A549 (cell line): ENCODE results near the gene COA7.

Source experiments
- CEBPB ChIP-seq, 2 experiments: fragments of >200 bp in 1 of 2; sonication (Bioruptor Twin) in 1 of 2; formaldehyde crosslinking in 1 of 2; IDR thresholded peaks; 2 replicates each; pipeline ENCODE4 v1.6.1; 2012 to 2016
- CTCF ChIP-seq: fragments of >200 bp; sonication (Bioruptor Twin); formaldehyde crosslinking; IDR thresholded peaks from 3 replicates; pipeline ENCODE4 v1.5.1; 2016
- ELK1 ChIP-seq: fragments of 150-350 bp; IDR thresholded peaks from 2 replicates; pipeline ENCODE4 v1.6.1; 2014; ENCODE audit warnings: low read depth, mild to moderate bottlenecking, low read length
- HEYL ChIP-seq: fragments of 250-450 bp; sonication (Bioruptor Pico); IDR thresholded peaks from 2 replicates; pipeline ENCODE4 v1.8.0; 2021; ENCODE audit warnings: mild to moderate bottlenecking, moderate library complexity
- POLR2A ChIP-seq: IDR thresholded peaks from 2 replicates; pipeline ENCODE4 v1.6.1; 2012; ENCODE audit warnings: mild to moderate bottlenecking, low read length
- RAD21 ChIP-seq, 2 experiments: fragments of >200 bp in 1 of 2; sonication (Bioruptor Twin) in 1 of 2; formaldehyde crosslinking in 1 of 2; IDR thresholded peaks in 1 of 2; conservative IDR thresholded peaks in 1 of 2; 2 replicates in 1 of 2; 3 replicates in 1 of 2; pipeline ENCODE4 v1.6.1; 2012 to 2018; ENCODE audit warnings: inconsistent platforms in 1 of 2
- RCOR1 ChIP-seq: fragments of 150-350 bp; IDR thresholded peaks from 2 replicates; pipeline ENCODE4 v1.6.1; 2014; ENCODE audit warnings: antibody characterized with exemption, low read length, low read depth
- TF ChIP-seq, protein P1 (sequence below): fragments of >200 bp; sonication (Bioruptor Twin); formaldehyde crosslinking; IDR thresholded peaks from 3 replicates; pipeline ENCODE4 v1.6.1; 2016

DNA sequence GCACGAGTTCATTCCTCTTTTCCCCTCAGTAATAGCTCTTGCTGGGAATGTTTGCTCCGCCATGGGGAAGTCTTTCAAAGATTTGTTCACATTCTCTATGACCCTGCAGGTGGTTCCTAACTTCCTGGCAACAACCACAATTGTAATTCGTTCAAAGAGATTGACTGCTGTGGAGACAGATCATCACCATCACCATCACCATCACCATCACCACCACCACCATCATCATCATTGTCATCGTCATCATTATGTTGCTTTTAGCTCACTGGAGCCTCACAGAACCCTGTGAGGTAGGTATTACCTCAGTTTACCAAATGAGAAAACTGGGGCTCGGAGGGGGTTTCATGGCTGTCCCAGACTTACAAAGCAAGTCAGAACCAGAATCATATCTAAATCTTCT lies 30.9 kb downstream of the COA7 start:
- no peak for TF ChIP-seq CTCF
- TF ChIP-seq HEYL (CRISPR knock-in tag): no peak
- TF ChIP-seq RAD21 (conservative IDR thresholded peaks at IDR 0.05 in 1 of 2, IDR thresholded peaks at IDR 0.05 in 1 of 2): no peak
- TF ChIP-seq, protein P1, sequence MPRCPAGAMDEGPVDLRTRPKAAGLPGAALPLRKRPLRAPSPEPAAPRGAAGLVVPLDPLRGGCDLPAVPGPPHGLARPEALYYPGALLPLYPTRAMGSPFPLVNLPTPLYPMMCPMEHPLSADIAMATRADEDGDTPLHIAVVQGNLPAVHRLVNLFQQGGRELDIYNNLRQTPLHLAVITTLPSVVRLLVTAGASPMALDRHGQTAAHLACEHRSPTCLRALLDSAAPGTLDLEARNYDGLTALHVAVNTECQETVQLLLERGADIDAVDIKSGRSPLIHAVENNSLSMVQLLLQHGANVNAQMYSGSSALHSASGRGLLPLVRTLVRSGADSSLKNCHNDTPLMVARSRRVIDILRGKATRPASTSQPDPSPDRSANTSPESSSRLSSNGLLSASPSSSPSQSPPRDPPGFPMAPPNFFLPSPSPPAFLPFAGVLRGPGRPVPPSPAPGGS: no peak
- no peak for TF ChIP-seq RCOR1
- no peak for TF ChIP-seq ELK1
- TF ChIP-seq POLR2A: no peak
- TF ChIP-seq CEBPB (IDR thresholded peaks at IDR 0.05): no peak
